Measurements from ENCODE around the gene RUNX1.

DNA sequence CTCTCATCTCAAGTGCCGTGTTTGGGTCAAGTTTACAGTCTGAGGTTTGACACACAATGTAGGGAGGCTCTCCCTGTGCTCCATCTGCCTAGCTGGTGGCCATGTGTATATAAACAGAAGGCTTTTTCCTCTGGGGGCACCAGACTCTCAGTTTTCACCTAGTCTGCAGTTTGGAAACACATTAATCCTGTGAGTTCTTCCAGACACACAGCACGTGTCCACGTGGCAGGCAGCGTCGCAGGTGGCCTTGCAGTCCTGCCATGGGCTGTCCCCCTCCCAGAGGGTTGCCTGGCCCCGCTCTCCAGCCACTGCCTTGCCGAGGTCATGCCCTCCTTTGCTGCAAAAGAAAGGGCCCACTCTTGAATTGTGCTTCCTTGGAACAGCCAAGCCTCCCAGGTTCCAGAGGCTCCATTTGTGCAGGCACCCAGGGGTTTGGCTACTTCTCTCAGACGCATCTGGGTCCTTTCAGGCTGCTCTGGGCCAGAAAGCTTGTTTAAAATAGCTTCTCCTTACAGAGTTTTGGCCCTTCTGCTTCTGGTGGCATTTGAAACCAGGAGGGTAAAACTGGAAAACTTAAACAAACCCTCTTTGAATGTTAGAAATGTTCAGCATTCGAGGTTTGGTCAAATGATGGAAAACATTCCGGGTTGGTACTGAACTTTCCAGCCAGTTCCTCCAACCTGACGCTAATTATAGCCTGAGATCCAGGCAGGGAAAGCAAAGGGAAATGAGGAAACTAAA lies 4.4 kb upstream of the RUNX1 start:
- TF ChIP-seq POLR2A (IDR thresholded peaks at IDR 0.05; ENCODE audit: low read depth, low read length) (no peak), POLR2AphosphoS5 (IDR thresholded peaks at IDR 0.05; ENCODE audit: low read depth, low read length) (no peak), TAF1 (IDR thresholded peaks at IDR 0.05; ENCODE audit: borderline replicate concordance, low read depth, low read length) (no peak)
